DLD1 (cell line): ENCODE results near the gene TENM3.

Experiments
- in situ Hi-C: cut with HindIII; loops from 2 replicates; pipeline ENCODE4 v1.10.0; 2017; ENCODE audit warnings: low sequenced_read_pairs

The TENM3 gene

GRCh38 chr4:182495031-182495430, 251.8 kb downstream of the TENM3 start:
- in situ Hi-C loops = no loop called here

GRCh38 chr4:182495645-182496385, 252.6 kb downstream of the TENM3 start:
- in situ Hi-C loops = no loop called here

GRCh38 chr4:182496408-182496807, 253.2 kb downstream of the TENM3 start:
- in situ Hi-C loops = no loop called here

GRCh38 chr4:182502064-182502463, 258.9 kb downstream of the TENM3 start:
- in situ Hi-C loops = loop anchor here (5.0 kb wide), 1 partner anchor 55 kb away; no protein-coding TSS in a partner anchor

- in situ Hi-C loops = loop anchor here (5.0 kb wide), 1 partner anchor 53 kb away; no protein-coding TSS in a partner anchor
Observed at GRCh38 chr4:182504463-182504862, 261.3 kb downstream of the TENM3 start.

GRCh38 chr4:182507805-182508204, 264.6 kb downstream of the TENM3 start:
- in situ Hi-C loops = no loop called here

GRCh38 chr4:182510836-182511235, 267.6 kb downstream of the TENM3 start:
- in situ Hi-C loops = no loop called here

- in situ Hi-C loops = no loop called here
Observed at GRCh38 chr4:182513587-182514291, 270.5 kb downstream of the TENM3 start.

GRCh38 chr4:182518421-182518820, 275.2 kb downstream of the TENM3 start:
- in situ Hi-C loops = no loop called here

- in situ Hi-C loops = no loop called here
Observed at GRCh38 chr4:182519528-182519927, 276.3 kb downstream of the TENM3 start.

- in situ Hi-C loops = no loop called here
Observed at GRCh38 chr4:182521011-182521410, 277.8 kb downstream of the TENM3 start.

- in situ Hi-C loops = no loop called here
Observed at GRCh38 chr4:182528819-182529218, 285.6 kb downstream of the TENM3 start.

GRCh38 chr4:182530451-182530850, 287.2 kb downstream of the TENM3 start:
- in situ Hi-C loops = no loop called here

GRCh38 chr4:182531555-182532162, 288.5 kb downstream of the TENM3 start:
- in situ Hi-C loops = no loop called here

GRCh38 chr4:182532441-182532840, 289.2 kb downstream of the TENM3 start:
- in situ Hi-C loops = no loop called here

- in situ Hi-C loops = no loop called here
Observed at GRCh38 chr4:182533964-182534363, 290.8 kb downstream of the TENM3 start.

GRCh38 chr4:182536221-182536811, 293.1 kb downstream of the TENM3 start:
- in situ Hi-C loops = no loop called here

- in situ Hi-C loops = no loop called here
Observed at GRCh38 chr4:182537031-182537795, 294.0 kb downstream of the TENM3 start.

- in situ Hi-C loops = no loop called here
Observed at GRCh38 chr4:182538031-182538430, 294.8 kb downstream of the TENM3 start.

- in situ Hi-C loops = no loop called here
Observed at GRCh38 chr4:182540496-182540895, 297.3 kb downstream of the TENM3 start.

GRCh38 chr4:182547435-182547834, 304.2 kb downstream of the TENM3 start:
- in situ Hi-C loops = no loop called here
